ENCODE measurements around the gene SLC15A4.

Gene SLC15A4

GRCh38 chr12:128823916-128824839 lies at the start of gene SLC15A4:
Gene SLC15A4 (minus strand): TSS chr12:128823958. CDS start chr12:128823943, 15 bp downstream.
- TF ChIP-seq EZH2phosphoT487 (conservative IDR thresholded peaks at IDR 0.05; ENCODE audit: low read length): no peak
- TF ChIP-seq CTCF (IDR thresholded peaks at IDR 0.05; ENCODE audit: insufficient read depth, low read length, poor library complexity, severe bottlenecking): no peak
- peak within 1 kb of the TSS; percentile 99 for H3K4me2 ChIP-seq (ENCODE audit: low read depth, low read length, poor library complexity, severe bottlenecking)
- H3K79me2 ChIP-seq (ENCODE audit: insufficient read depth, low read length): peaks cover 42% of the 10 kb centered on the region
- H3K27me3 ChIP-seq (ENCODE audit: low read length): no peaks in the 10 kb centered on the region
- no peak within 1 kb of the TSS for H2AFZ ChIP-seq (ENCODE audit: low read depth, low read length, severe bottlenecking)
- H3K9me2 ChIP-seq (replicated peaks; ENCODE audit: insufficient read depth, low read length): no peaks in the 10 kb centered on the region
- peak within 1 kb of the TSS; percentile 96 for H3K4me3 ChIP-seq (ENCODE audit: insufficient read depth, low read length, poor library complexity, severe bottlenecking)
- peaks cover 23% of the 10 kb centered on the region for H3F3A ChIP-seq (ENCODE audit: insufficient read depth)
- H3K36me3 ChIP-seq (ENCODE audit: low read length): peaks cover 6% of the 10 kb centered on the region; the same call in 1 of the 2 replicates
- peak within 1 kb of the TSS; percentile 97 for H3K9ac ChIP-seq (ENCODE audit: low read length)
- H3K27ac ChIP-seq (ENCODE audit: low read depth, low read length): peak within 1 kb of the TSS; percentile 98
- H3K9me3 ChIP-seq (ENCODE audit: insufficient read depth, low read length): no peaks in the 10 kb centered on the region
- H4K20me1 ChIP-seq (ENCODE audit: low read depth, low read length): no peaks in the 10 kb centered on the region; the same call in 1 of the 2 replicates

- Histone ChIP-seq H2AFZ (ENCODE audit: low read depth, low read length, severe bottlenecking) (no peak overlapping the region), H3F3A (ENCODE audit: insufficient read depth) (no peaks in the 10 kb centered on the region), H4K20me1 (ENCODE audit: low read depth, low read length) (no peaks in the 10 kb centered on the region), H3K4me3 (ENCODE audit: insufficient read depth, low read length, poor library complexity, severe bottlenecking) (no peak overlapping the region), H3K36me3 (ENCODE audit: low read length) (no peaks in the 10 kb centered on the region), H3K27me3 (ENCODE audit: low read length) (no peaks in the 10 kb centered on the region), H3K79me2 (ENCODE audit: insufficient read depth, low read length) (no peaks in the 10 kb centered on the region), H3K27ac (ENCODE audit: low read depth, low read length) (no peak overlapping the region), H3K9me2 (replicated peaks; ENCODE audit: insufficient read depth, low read length) (no peaks in the 10 kb centered on the region), H3K9me3 (ENCODE audit: insufficient read depth, low read length) (peaks cover 15% of the 10 kb centered on the region; the same call in 1 of the 2 replicates), H3K9ac (ENCODE audit: low read length) (no peak overlapping the region), H3K4me2 (ENCODE audit: low read depth, low read length, poor library complexity, severe bottlenecking) (no peak overlapping the region)
- no peak for TF ChIP-seq CTCF (IDR thresholded peaks at IDR 0.05; ENCODE audit: insufficient read depth, low read length, poor library complexity, severe bottlenecking)
- TF ChIP-seq EZH2phosphoT487 (conservative IDR thresholded peaks at IDR 0.05; ENCODE audit: low read length): no peak
Measured at GRCh38 chr12:128872303-128872702, 48.5 kb upstream of the SLC15A4 start.

GRCh38 chr12:128871516-128871892 lies 47.7 kb upstream of the SLC15A4 start:
- H3K27ac ChIP-seq (ENCODE audit: low read depth, low read length): no peak overlapping the region
- no peaks in the 10 kb centered on the region for H3K9me2 ChIP-seq (replicated peaks; ENCODE audit: insufficient read depth, low read length)
- H3K4me2 ChIP-seq (ENCODE audit: low read depth, low read length, poor library complexity, severe bottlenecking): no peak overlapping the region
- no peaks in the 10 kb centered on the region for H4K20me1 ChIP-seq (ENCODE audit: low read depth, low read length)
- no peak overlapping the region for H3K4me3 ChIP-seq (ENCODE audit: insufficient read depth, low read length, poor library complexity, severe bottlenecking)
- TF ChIP-seq CTCF (IDR thresholded peaks at IDR 0.05; ENCODE audit: insufficient read depth, low read length, poor library complexity, severe bottlenecking) (no peak), EZH2phosphoT487 (conservative IDR thresholded peaks at IDR 0.05; ENCODE audit: low read length) (no peak)
- no peaks in the 10 kb centered on the region for H3F3A ChIP-seq (ENCODE audit: insufficient read depth)
- H3K9ac ChIP-seq (ENCODE audit: low read length): no peak overlapping the region
- H3K36me3 ChIP-seq (ENCODE audit: low read length): no peaks in the 10 kb centered on the region
- no peaks in the 10 kb centered on the region for H3K27me3 ChIP-seq (ENCODE audit: low read length)
- peaks cover 7% of the 10 kb centered on the region; the same call in 1 of the 2 replicates for H3K9me3 ChIP-seq (ENCODE audit: insufficient read depth, low read length)
- H2AFZ ChIP-seq (ENCODE audit: low read depth, low read length, severe bottlenecking): no peak overlapping the region
- no peaks in the 10 kb centered on the region for H3K79me2 ChIP-seq (ENCODE audit: insufficient read depth, low read length)
